Left lung (tissue), 10 donors: ENCODE measurements around the gene GJB2. TPM values are rescaled to one million over a fixed set of nuclear protein-coding genes. Genes with fewer than 3 reads are reported as not detected.

Experiments
- ATAC-seq: fragments of 200-7000 bp; cut with Tn5 transposase; one replicate; pipeline ENCODE4 v1.9.1; 2020; ENCODE audit warnings: moderate library complexity
- DNase-seq, 4 donors: peaks; one replicate each; pipeline ENCODE4 v3.0.0-alpha.2; 2013 to 2020
- H3K27ac ChIP-seq, 2 donors: fragments of 200-600 bp; sonication (generic) in 1 of 2; one replicate each; pipeline versions ENCODE4 v1.5.0 to v1.8.0; 2020 to 2021
- H3K27me3 ChIP-seq, 2 donors: fragments of 200-600 bp; sonication (generic) in 1 of 2; one replicate each; pipeline versions ENCODE4 v1.5.0 to v1.8.0; 2020 to 2021
- H3K36me3 ChIP-seq, 2 donors: fragments of 200-600 bp; sonication (generic) in 1 of 2; one replicate each; pipeline versions ENCODE4 v1.5.0 to v1.8.0; 2020 to 2021
- H3K4me1 ChIP-seq, 2 donors: fragments of 200-600 bp; one replicate each; pipeline ENCODE4 v1.8.0; 2021
- H3K4me3 ChIP-seq, 2 donors: fragments of 200-600 bp; sonication (generic) in 1 of 2; one replicate each; pipeline versions ENCODE4 v1.5.0 to v1.8.0; 2020 to 2021; ENCODE audit warnings: mild to moderate bottlenecking in 1 of 2
- H3K9me3 ChIP-seq, 2 donors: fragments of 200-600 bp; sonication (generic) in 1 of 2; one replicate each; pipeline versions ENCODE4 v1.5.0 to v1.8.0; 2020 to 2021
- CTCF ChIP-seq, 2 donors: fragments of 200-600 bp; sonication (generic) in 1 of 2; IDR thresholded peaks; one replicate each; pipeline versions ENCODE4 v1.5.0 to v1.8.0; 2021; ENCODE audit warnings: antibody characterized with exemption in 2 of 2
- intact Hi-C, 2 donors: fragments of 100-400 bp; cut with DNase I; formaldehyde crosslinking; loops; one replicate each; pipeline versions ENCODE4 v1.11.2 to v1.14.2; 2022
- polyA plus RNA-seq, 6 donors: library from polyadenylated mRNA; unstranded; fragments of 120-200 nt; gene quantifications; one replicate each; pipeline ENCODE4 v1.2.1, GENCODE V29; 2013; ENCODE audit not compliant: insufficient read length in 6 of 6
- total RNA-seq, 2 donors: library from RNA; stranded (reverse); fragmentation: NEBNext Ultra II Directional; extraction: Animal tissue kit (Norgen Biotek cat#: 25700); gene quantifications; one replicate each; pipeline ENCODE4 v1.2.1, GENCODE V29; 2021
- donor health status: DM: no; HTN: yes; CAD: no.
- donor health status: DM: no; HTN: no; CAD: no.

Gene GJB2
- total and polyA plus RNA-seq, 8 donors: 0.42 to 4.3 (median 0.78) TPM

- peak; percentile 80 to 87 for TF ChIP-seq CTCF (IDR thresholded peaks at IDR 0.05)
- ATAC-seq: peak; percentile 98
- peaks cover 0 to 51% of the 10 kb centered on the region in 2 donors for H3K27me3 ChIP-seq
- no peaks in the 10 kb centered on the region for H3K36me3 ChIP-seq
- no peaks in the 10 kb centered on the region for H3K4me1 ChIP-seq
- intact Hi-C loops: loop anchor here in 1 of 2 donors (10.0 kb wide), 1 partner anchor 742 kb away; no protein-coding TSS in a partner anchor
- no peak overlapping the region for H3K27ac ChIP-seq
- peak in 1 of 4 donors; percentile 80 for DNase-seq
- no peak overlapping the region for H3K4me3 ChIP-seq
- H3K9me3 ChIP-seq: no peaks in the 10 kb centered on the region
Measured at GRCh38 chr13:20182231-20182846, 10.4 kb downstream of the GJB2 start.

- no peak for TF ChIP-seq CTCF (IDR thresholded peaks at IDR 0.05)
- no peak overlapping the region for H3K4me3 ChIP-seq
- no peak for DNase-seq
- H3K4me1 ChIP-seq: no peaks in the 10 kb centered on the region
- no peaks in the 10 kb centered on the region for H3K9me3 ChIP-seq
- intact Hi-C loops: loop anchor here in 1 of 2 donors (10.0 kb wide), 1 partner anchor 744 kb away; no protein-coding TSS in a partner anchor
- no peak overlapping the region for H3K27ac ChIP-seq
- H3K36me3 ChIP-seq: no peaks in the 10 kb centered on the region
- ATAC-seq: no peak
- peaks cover 0 to 63% of the 10 kb centered on the region in 2 donors for H3K27me3 ChIP-seq
Measured at GRCh38 chr13:20181188-20181587, 11.6 kb downstream of the GJB2 start.

GRCh38 chr13:20178156-20178555 lies 14.6 kb downstream of the GJB2 start:
- H3K9me3 ChIP-seq: no peaks in the 10 kb centered on the region
- H3K27ac ChIP-seq: no peak overlapping the region
- no peak for ATAC-seq
- no peak for TF ChIP-seq CTCF (IDR thresholded peaks at IDR 0.05)
- H3K27me3 ChIP-seq: peaks cover 0 to 79% of the 10 kb centered on the region in 2 donors
- no peak overlapping the region for H3K4me3 ChIP-seq
- H3K4me1 ChIP-seq: peaks cover 7 to 13% of the 10 kb centered on the region in 2 donors
- no peak for DNase-seq
- intact Hi-C loops: no loop called here
- H3K36me3 ChIP-seq: no peaks in the 10 kb centered on the region

GRCh38 chr13:20177049-20177831 lies 15.5 kb downstream of the GJB2 start:
- Histone ChIP-seq H3K27me3 (peaks cover 0 to 79% of the 10 kb centered on the region in 2 donors), H3K4me1 (peaks cover 7 to 13% of the 10 kb centered on the region in 2 donors), H3K9me3 (no peaks in the 10 kb centered on the region), H3K4me3 (no peak overlapping the region), H3K36me3 (no peaks in the 10 kb centered on the region), H3K27ac (no peak overlapping the region)
- intact Hi-C loops: no loop called here
- peak in 1 of 4 donors; percentile 78 for DNase-seq
- no peak for TF ChIP-seq CTCF (IDR thresholded peaks at IDR 0.05)
- no peak for ATAC-seq
